HG02623 (cell line): ENCODE data around the gene RPL27A.
"Not testable (repeated sequence)": the region's sequence is repeated elsewhere in the genome, so short reads cannot be mapped to it uniquely, and the experiment has no call there.

Experiments used
- ATAC-seq: cut with Tn5 transposase; IDR thresholded peaks from one replicate; pipeline ENCODE4 v1.9.1; 2021; ENCODE audit warnings: moderate library complexity; ENCODE audit not compliant: unreplicated experiment

The RPL27A gene

DNA sequence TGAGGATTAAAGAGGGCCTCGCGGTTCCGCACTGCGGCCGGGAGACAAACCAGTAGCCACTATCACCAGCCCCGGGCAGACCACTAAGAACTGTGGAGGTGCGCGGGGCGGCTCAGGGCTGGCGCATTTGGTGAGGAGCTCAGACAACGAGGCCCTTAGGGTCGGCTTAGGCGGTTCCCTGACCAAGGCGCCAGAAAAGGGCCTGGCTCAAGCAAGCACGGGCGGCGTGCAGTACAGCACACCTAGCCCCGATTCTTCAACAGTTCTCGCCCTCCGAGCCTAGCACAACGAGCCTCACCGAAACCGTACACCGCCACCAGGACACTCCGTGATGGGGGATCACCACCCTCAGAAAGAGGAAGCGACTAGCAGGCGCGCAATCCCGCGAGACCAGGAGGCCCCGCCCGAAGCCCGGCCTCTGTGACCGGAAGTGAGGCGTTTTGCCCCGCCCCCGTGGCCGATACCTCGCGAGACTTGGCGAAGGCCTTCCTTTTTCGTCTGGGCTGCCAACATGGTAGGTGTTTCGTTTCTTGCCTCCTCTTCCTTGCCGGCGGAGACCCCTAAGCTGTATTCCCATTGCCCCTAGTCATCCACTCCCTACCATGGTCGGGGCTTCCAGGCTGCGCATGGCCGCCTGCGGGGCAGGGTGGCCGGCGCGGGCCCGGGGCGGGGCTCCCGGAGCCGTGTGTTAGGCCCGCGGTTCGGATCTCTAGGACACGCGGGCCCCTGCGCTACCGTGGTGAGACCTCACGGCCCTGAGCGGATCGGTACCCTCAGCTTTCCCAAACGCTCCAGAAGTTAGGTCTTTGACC is at the start of gene RPL27A, which contains the start of gene TRIM66:
TSS of gene RPL27A (plus strand) at position 490 of the 812 bp plus-strand sequence. CDS start at position 512, 22 bp downstream.
TSS of gene TRIM66 (minus strand) at position 363 of the 812 bp plus-strand sequence. CDS start 10,391 bp downstream, outside the sequence.
- ATAC-seq: peak; percentile 95

DNA sequence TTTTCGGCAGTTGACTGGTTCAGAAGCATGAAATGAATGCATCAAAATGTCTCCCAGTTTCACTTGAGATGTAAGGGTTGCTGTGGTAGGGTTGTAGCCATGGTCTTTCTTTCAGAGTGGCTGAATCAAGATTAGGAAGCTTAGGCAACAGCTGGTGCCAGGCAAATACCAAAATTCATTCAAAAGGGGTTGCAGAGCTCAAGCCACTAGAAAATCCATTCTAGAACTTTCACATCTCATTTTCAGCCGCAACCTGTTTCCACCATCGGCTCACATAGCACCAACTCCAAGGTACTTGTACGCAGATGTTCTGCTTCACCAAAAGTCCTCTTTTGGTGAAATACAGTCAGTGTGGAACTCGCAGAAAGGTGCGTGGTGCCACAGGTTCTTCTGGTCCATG is 48.1 kb upstream of the RPL27A start:
- no peak for ATAC-seq

DNA sequence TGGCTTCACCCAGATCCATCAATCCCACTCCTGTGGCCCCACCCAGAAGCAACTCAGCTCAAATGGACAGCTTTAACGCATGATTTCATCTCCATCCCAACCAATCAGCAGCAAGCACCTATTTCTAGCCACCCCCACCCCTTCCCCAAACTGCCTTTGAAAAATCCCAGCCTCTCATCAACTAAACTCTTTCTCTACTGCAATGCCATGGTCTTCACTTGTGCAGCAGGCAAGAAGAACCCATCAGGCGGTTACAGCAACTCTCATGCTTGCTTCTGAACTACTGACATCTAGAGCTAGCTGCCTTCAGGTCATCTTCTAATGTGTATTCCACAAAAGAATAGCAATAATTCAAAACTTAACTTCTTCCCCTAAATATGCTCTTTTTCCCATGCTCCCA is 46.5 kb upstream of the RPL27A start:
- no peak for ATAC-seq

DNA sequence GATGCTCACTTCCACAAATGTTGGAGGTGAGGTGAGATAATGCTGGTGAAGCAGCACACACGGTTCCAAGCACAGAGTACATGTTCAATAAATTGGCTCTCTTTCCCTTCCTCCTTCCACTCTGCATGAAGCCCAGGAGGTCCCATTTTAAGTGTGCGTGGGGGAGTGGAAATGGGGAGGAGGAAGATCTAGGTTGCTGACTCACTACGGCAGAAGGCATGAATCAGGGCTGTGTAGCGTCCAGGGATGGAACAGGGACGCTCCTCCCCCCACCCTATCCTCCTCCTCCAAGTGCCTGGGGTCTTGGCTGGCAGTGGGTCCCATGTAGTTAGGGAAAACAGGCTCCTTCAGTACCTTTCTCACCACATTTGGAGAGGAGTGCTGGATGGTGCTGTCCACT is 44.3 kb upstream of the RPL27A start:
- no peak for ATAC-seq

DNA sequence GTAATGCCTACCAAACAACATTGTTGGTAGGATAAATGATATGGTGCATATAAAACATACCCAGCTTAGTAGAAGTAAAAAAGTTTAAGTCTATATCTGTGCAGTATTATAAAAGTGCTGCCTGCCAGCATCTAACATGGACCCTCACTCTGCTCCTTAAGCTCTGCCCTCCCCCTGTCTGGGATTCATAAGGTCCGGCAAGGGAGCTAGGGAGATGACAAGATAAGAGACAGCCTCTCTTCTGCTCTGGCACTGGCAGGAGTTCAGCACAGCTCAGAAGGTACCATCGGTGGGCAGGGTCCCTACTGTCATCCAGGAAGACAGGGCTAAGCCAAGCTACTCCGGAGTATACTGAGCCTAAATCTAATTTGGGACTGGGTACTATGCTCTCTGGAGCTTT is 42.9 kb upstream of the RPL27A start:
- no peak for ATAC-seq

DNA sequence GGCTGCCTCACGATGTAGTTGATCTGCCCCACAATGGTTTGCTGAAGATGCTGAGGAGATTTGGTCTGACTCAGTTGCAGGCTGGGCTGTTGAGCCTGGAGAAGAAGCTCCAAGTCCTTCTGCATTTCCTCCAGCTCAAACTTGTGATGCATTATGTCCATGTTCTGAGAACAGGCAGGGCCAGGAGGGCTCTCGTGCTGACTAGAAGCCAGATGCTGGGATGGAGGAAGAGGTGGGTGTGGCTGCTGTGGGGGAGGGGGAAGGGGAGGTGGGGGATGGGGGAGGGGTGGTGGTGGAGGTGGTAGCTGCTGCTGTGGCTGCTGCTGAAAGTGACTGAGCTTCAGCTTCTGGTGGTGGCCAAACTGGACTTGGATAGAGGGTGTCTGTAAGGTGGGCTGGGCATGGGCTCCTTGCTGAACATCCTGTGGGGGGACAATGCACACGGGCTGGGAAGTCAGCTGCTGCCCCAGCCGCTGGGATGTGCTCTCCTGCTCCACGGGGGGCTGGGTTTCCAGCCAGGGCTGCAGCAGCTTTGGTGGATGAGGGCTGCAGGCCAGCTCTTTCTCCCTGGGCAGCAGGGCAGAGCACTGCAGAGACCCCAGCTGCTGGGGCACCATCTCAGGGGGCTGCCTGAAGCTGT is 42.2 kb upstream of the RPL27A start:
- no peak for ATAC-seq

DNA sequence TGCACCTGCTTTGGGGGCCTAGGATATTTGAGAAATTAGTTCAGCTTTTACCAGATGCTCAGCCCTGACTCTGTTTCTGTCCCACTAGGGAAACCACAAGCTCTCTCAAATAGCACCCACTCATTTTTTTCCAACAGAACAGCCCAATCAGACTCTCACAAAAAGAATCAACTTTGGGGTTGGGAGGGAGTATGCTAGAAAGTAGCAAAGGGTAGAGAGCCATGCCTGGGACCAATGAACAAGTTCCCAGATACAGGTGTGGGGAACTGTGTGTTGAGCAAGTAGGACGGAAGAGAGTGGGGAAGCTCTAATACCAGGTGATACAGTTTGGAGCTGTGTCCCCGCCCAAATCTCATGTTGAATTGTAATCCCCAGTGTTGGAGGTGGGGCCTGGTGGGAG is 41.3 kb upstream of the RPL27A start:
- ATAC-seq: no peak

DNA sequence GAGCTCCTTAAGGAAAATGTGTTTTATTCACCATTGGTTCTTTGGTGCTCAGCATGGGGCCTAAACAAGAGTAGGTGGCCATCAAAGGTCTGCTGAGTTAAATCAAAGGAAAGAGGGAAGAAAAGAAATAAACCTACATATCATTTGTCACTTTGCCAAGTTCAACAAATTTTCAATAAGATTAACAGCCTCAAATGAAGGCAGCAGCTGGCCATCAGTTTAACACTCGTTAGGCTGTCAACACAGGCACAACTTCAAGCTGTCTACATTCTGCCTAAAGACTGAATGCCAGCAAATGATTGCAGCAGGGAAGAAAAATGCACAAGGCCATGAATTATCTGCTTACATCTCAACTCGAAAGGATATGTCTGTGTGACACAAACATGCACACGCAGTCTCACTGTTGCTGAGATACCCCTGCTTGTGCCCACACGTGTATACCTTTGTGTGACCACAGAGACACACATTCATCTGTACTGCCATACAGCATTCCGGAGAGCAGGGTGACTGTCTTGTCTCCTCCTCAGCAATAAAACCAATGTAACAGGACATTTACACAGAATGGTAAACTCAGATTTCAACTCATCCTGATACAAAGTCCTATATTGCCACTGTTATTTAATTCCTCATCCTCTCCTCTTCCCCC is 40.3 kb upstream of the RPL27A start:
- ATAC-seq: no peak

DNA sequence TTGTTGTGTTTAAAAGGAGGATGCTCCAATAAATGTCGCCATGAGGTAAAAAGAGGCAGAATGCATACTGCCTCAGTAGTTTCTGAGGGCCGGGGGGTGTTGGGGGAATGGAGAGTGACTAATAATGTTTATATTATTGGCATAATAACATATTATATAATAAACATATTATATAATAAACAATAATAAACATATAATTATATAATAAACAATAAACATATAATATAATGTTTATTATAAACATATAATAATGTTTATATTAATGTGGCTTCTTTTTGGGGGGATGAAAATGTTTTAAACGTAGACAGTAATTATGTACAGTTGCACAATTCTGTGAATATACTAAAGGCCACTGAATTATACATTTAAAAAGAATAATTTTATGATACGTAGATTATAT is 35.7 kb upstream of the RPL27A start:
- ATAC-seq: no peak

DNA sequence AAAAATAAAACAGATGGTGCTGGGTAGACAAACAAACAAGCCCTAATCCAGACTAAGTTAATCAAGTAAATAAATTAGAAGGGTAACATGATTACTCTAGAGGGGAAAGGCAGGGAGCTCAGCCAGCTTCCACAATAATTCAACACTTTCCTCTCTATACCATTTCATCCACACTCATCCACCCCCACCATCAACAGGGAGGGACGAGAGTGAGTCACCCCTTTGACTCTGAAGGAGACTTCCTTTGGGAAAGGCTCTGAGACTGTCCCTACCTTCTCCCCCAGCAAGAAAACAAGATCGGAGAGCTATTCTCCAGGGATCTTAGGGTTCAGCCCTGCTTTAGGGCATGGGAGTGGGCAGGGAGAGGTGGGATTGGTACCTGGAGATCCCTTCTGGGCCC is 33.2 kb upstream of the RPL27A start:
- no peak for ATAC-seq

DNA sequence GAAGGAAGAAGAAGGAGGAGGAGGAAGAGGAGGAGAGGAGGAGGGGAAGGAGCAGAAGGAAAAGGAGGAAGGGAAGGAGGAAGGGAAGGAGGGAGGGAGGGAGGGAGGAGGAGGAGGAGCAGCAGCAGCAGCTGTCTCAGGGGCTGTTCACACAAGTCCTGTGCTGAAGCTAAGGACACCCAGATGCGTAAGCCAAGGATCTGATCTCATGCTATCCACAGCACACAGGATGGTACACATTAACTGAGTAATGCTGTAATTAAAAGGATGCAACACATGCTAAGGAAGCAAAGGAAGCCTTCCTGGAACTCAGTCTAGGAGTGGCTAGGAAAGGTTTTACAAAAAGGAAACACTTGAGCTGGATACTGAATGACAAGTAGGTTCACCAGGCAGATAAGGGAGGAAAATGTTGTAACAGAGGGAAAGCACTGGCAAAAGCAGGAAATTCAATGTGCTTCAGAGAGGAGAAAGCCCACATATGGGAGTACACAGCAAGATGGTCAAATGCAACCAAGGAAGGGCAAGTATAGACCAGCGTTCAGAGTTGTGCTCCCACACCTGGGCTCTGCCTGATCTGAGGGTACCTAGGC is 32.1 kb upstream of the RPL27A start:
- ATAC-seq: no peak

DNA sequence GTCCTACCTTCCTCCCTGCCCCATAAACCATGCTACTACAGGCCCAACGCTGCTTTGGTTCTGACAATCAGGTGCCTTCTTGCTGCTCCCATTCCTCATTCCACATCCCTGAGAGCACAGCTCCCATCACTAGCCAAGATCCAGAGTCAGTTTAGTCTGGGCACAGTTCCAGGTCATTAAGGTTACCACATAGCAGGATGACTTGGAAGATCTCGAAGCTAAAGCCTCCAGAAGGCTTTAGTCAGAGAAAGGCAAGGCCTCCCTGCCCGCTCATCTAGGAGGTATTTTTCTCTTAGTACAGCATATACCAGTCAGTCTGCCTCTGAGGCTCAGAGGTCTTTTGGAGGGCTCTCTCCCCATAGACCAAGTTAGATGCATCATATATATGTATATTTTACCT is 30.5 kb upstream of the RPL27A start:
- no peak for ATAC-seq

DNA sequence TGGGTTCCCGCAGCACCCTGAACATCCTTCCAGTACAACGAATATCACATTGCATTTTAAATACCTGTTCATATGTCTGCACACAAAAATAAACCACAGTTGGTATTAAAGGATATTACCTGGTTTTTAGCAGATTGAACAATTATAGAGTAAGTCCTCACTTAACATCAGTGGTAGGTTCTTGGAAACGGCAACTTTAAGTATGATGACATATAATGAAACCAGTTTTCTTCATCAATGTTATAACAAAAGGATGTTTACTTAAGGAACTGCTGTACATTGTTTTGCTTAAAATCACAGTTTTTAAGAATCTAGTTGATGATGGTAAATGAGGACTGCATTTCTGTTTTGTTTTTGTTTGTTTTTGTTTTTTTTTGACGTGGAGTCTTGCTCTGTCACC is 28.1 kb upstream of the RPL27A start:
- ATAC-seq: no peak

DNA sequence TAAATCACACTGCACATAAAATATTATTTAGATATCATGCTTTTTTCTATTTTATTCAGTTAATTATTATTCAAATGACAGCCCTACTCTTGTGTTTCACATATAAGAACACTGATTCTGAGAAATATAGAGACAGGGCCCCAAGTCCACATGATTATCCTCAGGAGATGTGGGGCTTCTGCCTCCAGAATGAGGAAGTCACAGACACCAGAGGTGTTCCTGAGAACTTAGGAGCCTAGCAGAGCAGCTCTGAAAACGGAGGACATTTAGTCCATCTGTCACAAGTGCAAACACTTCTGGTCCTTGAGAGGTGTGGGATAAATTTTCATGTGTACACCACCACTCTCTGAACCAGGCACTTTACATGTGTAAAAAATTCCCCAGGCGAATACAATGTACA is 26.3 kb upstream of the RPL27A start:
- ATAC-seq: no peak

DNA sequence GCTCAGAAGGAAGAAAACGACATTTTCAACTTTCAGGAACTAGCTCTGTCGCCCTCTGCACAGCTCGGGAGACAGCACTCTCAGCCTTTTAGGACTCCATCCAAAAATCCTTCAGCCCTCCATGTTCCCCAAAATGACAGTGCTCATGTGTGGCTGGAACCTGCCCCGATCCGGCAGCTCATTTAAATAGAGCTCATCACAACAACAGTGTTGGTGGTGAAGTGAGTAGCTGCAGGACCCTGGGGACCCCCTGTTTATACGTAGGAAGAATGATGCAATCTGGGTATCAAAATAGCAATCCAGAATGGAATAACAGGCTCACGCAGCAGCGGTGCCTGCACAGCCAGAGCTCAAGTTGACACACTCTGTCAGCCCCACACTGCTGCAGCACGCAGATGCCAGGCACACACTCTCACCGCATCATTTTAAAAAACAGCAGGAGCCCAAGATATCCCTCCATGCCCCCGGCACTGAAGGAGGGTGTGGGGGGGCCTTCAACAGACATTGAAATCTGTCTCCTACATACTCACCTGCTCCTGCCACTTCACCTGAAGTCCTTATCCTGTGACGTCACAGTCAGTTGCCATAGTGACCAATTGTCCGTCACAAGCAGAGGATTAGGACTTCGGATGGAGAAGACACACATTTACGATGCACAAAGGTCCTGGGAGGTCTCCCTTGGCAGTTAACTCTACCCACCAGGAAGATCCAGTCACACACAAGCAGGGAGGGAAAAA is 24.1 kb upstream of the RPL27A start:
- no peak for ATAC-seq

DNA sequence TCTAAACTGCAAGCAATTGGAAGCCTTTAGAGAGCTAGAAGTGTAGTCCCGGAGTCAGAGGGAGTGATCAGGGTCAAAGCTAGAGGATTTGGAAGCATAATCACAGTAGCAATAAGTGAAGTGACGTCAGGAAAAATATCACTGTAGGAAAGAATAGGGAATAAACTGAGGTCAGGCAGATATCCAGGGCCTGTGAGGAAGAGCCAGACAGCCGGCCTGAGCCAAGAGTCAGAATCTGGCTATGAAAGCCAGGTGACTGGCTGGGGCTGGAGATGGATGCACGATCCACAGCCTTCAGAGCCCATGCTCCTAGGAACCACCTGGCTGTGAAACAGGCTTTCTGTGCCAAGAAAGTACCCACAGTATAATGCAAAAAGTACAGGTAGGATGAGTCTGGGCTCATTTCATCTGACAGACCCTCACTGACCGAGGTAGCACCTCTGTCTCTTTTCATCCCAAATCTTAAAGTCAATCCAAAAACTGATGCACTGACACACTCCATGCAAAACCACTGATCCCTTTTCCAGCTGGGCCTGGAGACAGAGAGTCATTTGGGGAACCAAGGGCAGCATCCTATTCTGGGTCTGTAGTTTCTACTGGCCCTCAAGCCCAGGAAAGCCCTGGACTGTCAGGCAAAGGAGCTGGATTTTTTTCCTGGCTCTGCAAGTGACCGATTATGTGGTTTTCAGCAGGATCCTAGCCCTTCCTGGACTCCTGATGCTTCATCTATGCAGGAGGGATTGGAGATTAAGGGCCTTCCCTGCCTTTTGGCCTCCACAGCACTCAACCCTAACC is 21.4 kb upstream of the RPL27A start:
- no peak for ATAC-seq

DNA sequence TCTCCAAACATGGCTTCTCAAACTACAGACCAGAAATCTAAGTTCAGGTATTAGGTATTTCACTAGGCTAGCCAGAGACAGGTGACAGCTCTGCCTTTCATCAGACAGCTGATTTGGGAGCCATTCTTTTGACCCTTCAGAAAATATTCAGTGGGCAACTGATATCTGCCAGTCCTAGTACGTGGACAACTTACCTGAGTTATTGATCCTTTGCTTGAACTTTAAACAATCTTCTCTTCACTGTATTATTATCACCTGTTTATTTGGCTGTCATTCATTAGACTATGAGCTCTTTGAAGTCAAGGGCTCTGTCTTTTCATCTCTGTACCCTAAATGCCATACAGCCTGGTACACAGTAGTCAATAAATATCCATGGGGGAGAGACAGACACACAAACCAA is 17.4 kb upstream of the RPL27A start:
- no peak for ATAC-seq

DNA sequence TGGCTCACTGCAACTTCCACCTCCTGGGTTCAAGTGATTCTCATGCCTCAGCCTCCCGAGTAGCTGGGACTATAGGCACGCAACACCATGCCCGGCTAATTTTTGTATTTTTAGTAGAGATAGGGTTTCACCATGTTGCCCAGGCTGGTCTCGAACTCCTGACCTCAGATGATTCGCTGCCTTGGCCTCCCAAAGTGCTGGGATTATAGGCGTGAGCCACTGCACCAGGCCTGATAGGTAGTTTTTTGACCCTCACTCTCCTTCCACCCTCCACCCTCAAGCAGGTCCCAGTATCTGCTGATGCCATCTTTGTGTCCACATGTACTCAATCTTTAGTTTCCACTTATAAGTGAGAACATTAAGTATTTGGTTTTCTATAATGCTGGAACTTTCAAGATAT is 12.5 kb upstream of the RPL27A start:
- ATAC-seq: not testable (repeated sequence)

DNA sequence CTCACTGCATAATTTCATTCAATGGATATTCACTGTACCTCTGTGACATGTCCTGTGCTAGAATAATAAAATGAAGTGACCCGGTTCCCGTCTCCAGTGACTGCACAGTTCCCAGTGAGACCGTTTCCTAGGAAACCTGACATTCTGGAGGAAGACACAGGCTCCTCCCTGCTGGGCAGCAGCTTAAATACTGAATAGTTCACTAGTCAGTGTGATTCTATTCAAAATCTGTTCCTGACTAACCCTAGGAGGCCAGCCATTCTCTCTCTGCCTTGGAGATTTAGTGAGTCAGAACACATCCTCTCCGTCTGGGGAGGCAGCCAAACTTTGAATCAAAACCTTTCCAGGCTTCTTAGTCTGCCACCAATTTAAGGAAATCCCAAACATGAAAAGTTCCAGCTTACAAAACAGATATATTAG is 11.4 kb upstream of the RPL27A start:
- no peak for ATAC-seq

DNA sequence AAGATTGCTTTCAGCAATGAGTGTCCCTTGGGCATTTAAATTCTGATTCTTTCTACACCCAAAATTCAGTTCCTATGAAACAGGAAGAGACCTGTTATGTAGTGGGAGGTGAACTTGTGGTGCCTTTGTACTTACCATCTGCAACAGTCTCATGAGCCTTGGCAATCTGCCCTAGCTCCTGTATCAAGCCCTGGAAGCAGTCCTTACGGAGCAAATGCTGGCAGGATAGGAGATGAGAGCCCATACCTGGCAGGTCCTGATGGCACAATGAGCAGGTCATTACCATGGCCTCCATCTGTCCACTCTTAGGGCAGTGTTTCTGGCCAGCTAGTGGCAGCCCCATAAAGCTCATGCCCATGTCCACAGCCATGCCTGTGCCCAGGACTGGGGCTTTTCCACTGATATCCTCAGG is 10.9 kb upstream of the RPL27A start:
- ATAC-seq: no peak
